AG10803 (cell line): ENCODE data around the gene LRRC14B.

ENCODE experiments used
- DNase-seq: peaks from one replicate; pipeline ENCODE4 v3.0.0; 2010; ENCODE audit warnings: low read depth
- H3K4me3 ChIP-seq: 2 replicates; pipeline ENCODE4 v1.5.1; 2011; ENCODE audit warnings: mild to moderate bottlenecking, low read length, control low read depth
- TF ChIP-seq, protein P1 (sequence below): conservative IDR thresholded peaks from 2 replicates; pipeline ENCODE4 v1.5.1; 2011; ENCODE audit warnings: mild to moderate bottlenecking, low read length, control low read depth, inconsistent platforms

Gene LRRC14B

DNA sequence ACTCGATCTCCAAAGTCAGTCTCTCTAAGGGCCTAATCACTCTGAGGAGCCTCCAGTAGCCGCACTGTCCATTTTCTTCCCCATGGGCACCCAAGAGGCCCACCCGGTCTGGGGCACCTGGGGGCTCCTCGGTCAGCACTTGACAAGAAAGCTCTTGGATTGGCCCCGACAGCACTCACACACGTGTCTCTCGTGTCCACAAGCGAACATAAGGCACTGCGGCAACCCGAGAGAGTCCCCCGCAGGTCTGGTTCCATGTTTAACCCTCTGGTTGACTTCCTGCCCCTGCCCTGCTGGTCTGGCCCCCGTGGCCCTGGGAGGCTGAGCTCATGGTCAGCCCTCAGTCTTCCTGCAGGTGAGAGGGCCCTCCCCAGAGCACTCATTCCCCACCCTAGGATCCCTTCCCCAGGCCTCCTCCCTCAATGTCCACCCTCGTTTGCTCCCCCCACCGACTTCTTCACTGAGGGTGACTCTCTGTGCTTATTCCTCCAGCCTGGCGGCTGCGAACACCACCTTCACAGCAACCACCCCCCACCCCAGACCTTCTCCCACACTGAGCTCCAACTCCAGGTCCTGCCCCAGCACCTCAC, 16.3 kb upstream of the LRRC14B start:
- no peak for DNase-seq
- H3K4me3 ChIP-seq, result no peak overlapping the region
- TF ChIP-seq, protein P1, sequence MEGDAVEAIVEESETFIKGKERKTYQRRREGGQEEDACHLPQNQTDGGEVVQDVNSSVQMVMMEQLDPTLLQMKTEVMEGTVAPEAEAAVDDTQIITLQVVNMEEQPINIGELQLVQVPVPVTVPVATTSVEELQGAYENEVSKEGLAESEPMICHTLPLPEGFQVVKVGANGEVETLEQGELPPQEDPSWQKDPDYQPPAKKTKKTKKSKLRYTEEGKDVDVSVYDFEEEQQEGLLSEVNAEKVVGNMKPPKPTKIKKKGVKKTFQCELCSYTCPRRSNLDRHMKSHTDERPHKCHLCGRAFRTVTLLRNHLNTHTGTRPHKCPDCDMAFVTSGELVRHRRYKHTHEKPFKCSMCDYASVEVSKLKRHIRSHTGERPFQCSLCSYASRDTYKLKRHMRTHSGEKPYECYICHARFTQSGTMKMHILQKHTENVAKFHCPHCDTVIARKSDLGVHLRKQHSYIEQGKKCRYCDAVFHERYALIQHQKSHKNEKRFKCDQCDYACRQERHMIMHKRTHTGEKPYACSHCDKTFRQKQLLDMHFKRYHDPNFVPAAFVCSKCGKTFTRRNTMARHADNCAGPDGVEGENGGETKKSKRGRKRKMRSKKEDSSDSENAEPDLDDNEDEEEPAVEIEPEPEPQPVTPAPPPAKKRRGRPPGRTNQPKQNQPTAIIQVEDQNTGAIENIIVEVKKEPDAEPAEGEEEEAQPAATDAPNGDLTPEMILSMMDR, result no peak

DNA sequence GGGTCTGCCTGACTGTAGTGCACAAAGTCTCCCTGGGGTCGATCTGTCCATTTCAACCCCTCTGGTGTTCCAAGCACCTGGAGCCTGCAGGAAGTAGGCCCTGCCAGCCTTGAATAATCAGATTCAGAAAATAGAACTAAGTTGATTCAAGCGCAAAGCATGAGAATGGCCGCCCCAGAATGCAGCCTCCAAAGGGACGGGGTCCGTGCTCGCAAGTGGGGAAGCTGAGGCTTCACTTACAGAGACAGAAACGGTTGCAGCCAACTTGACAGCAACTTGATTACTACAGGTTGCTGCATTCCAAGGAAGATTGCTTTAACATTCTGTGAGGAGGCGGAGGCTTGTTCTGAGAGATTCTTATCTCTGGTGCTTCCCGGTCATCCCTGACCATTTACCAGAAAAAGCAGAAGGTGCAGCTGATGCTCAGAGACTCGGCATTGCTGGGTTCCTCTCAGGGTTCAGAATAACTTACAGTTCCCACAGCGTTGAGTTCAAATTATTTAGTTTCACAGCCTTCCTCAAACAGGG, 14.9 kb upstream of the LRRC14B start:
- DNase-seq, result no peak
- H3K4me3 ChIP-seq, result no peak overlapping the region
- TF ChIP-seq, protein P1, result no peak

GRCh38 chr5:178110-178509, 13.2 kb upstream of the LRRC14B start:
- TF ChIP-seq, protein P1, result no peak
- DNase-seq, result no peak
- H3K4me3 ChIP-seq, result no peak overlapping the region

GRCh38 chr5:179401-179800, 11.9 kb upstream of the LRRC14B start:
- TF ChIP-seq, protein P1, result no peak

DNA sequence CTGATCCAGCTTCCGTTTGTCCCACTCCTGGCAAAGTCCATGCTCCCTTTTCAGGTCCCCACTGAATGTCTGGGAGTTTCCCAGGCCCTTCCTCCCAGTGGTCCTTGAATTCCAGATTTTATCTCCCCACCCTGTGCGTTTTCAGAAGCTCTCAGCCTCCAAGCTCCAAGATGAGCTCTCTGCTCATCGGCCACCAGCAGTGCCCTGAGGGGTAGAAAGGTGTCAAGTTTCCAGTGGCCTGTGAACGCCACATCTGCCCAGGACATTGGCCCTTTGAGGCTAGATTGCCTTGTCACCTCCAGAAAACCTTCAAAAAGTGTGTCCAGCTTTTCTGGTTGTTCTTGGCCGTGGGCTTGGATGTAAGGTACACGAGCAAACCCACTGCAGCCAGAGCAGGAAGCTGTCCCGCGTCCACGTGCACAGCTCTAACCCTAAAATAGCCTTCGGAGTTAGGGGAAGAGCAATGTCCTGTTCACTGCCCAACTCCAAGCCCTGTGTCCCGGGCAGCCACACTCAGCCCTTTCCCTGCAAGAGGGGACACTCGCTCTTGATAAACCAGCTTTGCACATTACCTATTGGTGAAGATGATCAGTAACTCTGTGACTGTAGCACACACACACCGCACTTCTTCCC, 10.9 kb upstream of the LRRC14B start:
- TF ChIP-seq, protein P1, result no peak
- no peak for DNase-seq
- no peak overlapping the region for H3K4me3 ChIP-seq

More at GRCh38 chr5:179401-179800, 11.9 kb upstream of the LRRC14B start:
- no peak for DNase-seq
- H3K4me3 ChIP-seq, result no peak overlapping the region

DNA sequence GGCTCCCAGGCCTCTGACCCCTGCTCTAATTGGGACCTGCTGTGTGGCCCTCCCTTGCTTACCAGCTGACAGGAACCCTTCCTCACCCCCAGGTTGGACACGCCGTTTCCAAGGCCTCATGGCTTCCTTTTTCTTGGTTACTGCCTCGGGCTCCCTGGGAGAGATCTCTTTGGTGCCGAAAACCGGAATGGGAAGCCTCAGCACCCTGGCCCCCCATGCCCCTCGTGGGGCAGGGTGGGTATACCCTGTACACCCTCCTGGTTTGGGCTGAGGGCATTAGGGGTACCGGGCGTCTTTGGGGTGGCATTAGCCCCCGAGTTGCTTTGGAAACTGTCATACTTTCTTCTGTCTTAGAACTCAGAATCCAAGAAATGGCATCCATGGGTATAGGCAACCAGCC, 10.1 kb upstream of the LRRC14B start:
- no peak overlapping the region for H3K4me3 ChIP-seq
- TF ChIP-seq, protein P1, result no peak
- DNase-seq, result no peak

- DNase-seq, result no peak
- no peak overlapping the region for H3K4me3 ChIP-seq
- TF ChIP-seq, protein P1, result no peak
These were observed 9.7 kb upstream of the LRRC14B start for GRCh38 chr5:181566-181965.
